Measurements from ENCODE around the gene BTN1A1. TPM values are rescaled to one million over a fixed set of nuclear protein-coding genes. Genes with fewer than 3 reads are reported as not detected.

Gene BTN1A1
- polyA plus RNA-seq, 1 donor (not counting 4 experiments of a cell fraction or from before 2014, with no cell fraction given), result not detected

DNA sequence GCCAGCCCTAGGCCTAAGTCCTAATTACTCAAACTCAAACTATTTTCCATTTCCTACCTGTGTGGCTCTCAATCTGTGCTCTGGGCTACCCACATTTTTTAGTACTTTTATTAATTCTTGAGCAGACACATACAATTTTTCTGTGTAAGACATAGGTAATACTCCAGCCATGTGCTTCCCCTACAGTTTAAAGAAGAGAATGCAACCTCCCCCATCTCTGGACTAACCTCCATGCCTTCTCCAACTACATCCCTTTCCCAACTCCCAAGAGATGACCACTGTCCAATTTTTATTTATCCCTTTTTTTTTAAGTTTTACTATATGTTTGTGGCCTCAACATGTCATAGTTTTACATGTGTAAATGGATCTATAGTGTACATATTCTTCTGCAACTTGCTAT lies 43.9 kb downstream of the BTN1A1 start:
- Histone ChIP-seq H3K4me2 (ENCODE audit: control insufficient read depth, extremely low read depth, insufficient read depth, low read depth, low read length) (no peak overlapping the region), H4K20me1 (ENCODE audit: control insufficient read depth, extremely low read depth, insufficient read depth, low read length) (no peaks in the 10 kb centered on the region), H3K9me1 (ENCODE audit: control insufficient read depth, extremely low read depth, insufficient read depth, low read length) (no peaks in the 10 kb centered on the region), H3K4me3 (ENCODE audit: control insufficient read depth in 2 of 3, extremely low read depth in 1 of 3, insufficient read depth in 2 of 3, low read depth in 1 of 3, low read length in 3 of 3) (no peak overlapping the region), H3K27me3 (ENCODE audit: control insufficient read depth, extremely low read depth, insufficient read depth, low read length) (no peaks in the 10 kb centered on the region), H3K9me3 (ENCODE audit: control insufficient read depth, low read depth, low read length) (no peaks in the 10 kb centered on the region), H3K4me1 (ENCODE audit: control insufficient read depth, extremely low read depth, insufficient read depth, low read length) (peaks cover 7% of the 10 kb centered on the region), H2AFZ (ENCODE audit: control insufficient read depth, low read length) (no peak overlapping the region), H3K36me3 (ENCODE audit: control insufficient read depth in 2 of 2, extremely low read depth in 1 of 2, insufficient read depth in 2 of 2, low read length in 2 of 2) (peaks cover 4 to 10% of the 10 kb centered on the region in 2 experiments), H3K27ac (ENCODE audit: control insufficient read depth, insufficient read depth, low read length) (no peak overlapping the region), H3K79me2 (ENCODE audit: control insufficient read depth, insufficient read depth, low read length) (peaks cover 34% of the 10 kb centered on the region), H3K9ac (ENCODE audit: control insufficient read depth, extremely low read depth, insufficient read depth, low read length) (no peak overlapping the region)
- no peak for FAIRE-seq
- dilution Hi-C loops (cut with MboI; ENCODE audit: extremely low pct_ligation_motif_present, low sequenced_read_pairs), result loop anchor here (25.0 kb wide), 1 partner anchor 207 kb away; no protein-coding TSS in a partner anchor
- no peak for DNase-seq (ENCODE audit: low read depth, low spot score)
- no peak for TF ChIP-seq EZH2 (IDR thresholded peaks at IDR 0.05; ENCODE audit: low read length)
- TF ChIP-seq, protein P1, sequence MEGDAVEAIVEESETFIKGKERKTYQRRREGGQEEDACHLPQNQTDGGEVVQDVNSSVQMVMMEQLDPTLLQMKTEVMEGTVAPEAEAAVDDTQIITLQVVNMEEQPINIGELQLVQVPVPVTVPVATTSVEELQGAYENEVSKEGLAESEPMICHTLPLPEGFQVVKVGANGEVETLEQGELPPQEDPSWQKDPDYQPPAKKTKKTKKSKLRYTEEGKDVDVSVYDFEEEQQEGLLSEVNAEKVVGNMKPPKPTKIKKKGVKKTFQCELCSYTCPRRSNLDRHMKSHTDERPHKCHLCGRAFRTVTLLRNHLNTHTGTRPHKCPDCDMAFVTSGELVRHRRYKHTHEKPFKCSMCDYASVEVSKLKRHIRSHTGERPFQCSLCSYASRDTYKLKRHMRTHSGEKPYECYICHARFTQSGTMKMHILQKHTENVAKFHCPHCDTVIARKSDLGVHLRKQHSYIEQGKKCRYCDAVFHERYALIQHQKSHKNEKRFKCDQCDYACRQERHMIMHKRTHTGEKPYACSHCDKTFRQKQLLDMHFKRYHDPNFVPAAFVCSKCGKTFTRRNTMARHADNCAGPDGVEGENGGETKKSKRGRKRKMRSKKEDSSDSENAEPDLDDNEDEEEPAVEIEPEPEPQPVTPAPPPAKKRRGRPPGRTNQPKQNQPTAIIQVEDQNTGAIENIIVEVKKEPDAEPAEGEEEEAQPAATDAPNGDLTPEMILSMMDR (optimal IDR thresholded peaks at IDR 0.05 in 1 of 3, IDR thresholded peaks at IDR 0.05 in 1 of 3, conservative IDR thresholded peaks at IDR 0.05 in 1 of 3; ENCODE audit: extremely low read depth in 1 of 3, insufficient read depth in 2 of 3, low read length in 3 of 3), result peak; percentile 3 to 47 (median 37)

DNA sequence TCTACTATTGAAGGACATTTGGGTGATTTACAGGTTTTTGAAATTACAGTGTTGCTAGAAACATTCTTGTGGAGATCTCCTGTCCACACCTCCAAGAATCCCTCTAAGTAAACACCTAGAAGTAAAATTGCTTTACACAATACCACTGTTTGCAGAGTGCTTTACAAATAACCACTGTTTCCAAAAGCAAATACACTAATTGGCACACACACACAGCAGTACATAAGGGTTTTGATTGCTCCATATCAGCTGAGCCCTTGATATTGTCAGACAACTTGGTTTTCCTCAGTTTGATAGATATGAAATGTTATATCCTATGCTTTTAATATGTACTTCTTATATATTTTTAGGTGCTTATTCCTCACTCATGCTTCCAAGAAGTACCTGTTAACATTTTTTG lies 44.4 kb downstream of the BTN1A1 start:
- Histone ChIP-seq H3K4me1 (ENCODE audit: control insufficient read depth, extremely low read depth, insufficient read depth, low read length) (peaks cover 7% of the 10 kb centered on the region), H3K4me2 (ENCODE audit: control insufficient read depth, extremely low read depth, insufficient read depth, low read depth, low read length) (no peak overlapping the region), H3K9me1 (ENCODE audit: control insufficient read depth, extremely low read depth, insufficient read depth, low read length) (no peaks in the 10 kb centered on the region), H2AFZ (ENCODE audit: control insufficient read depth, low read length) (no peak overlapping the region), H4K20me1 (ENCODE audit: control insufficient read depth, extremely low read depth, insufficient read depth, low read length) (no peaks in the 10 kb centered on the region), H3K27ac (ENCODE audit: control insufficient read depth, insufficient read depth, low read length) (no peak overlapping the region), H3K9ac (ENCODE audit: control insufficient read depth, extremely low read depth, insufficient read depth, low read length) (no peak overlapping the region), H3K4me3 (ENCODE audit: control insufficient read depth in 2 of 3, extremely low read depth in 1 of 3, insufficient read depth in 2 of 3, low read depth in 1 of 3, low read length in 3 of 3) (no peak overlapping the region), H3K36me3 (ENCODE audit: control insufficient read depth in 2 of 2, extremely low read depth in 1 of 2, insufficient read depth in 2 of 2, low read length in 2 of 2) (peaks cover 4 to 10% of the 10 kb centered on the region in 2 experiments), H3K9me3 (ENCODE audit: control insufficient read depth, low read depth, low read length) (no peaks in the 10 kb centered on the region), H3K27me3 (ENCODE audit: control insufficient read depth, extremely low read depth, insufficient read depth, low read length) (no peaks in the 10 kb centered on the region), H3K79me2 (ENCODE audit: control insufficient read depth, insufficient read depth, low read length) (peaks cover 28% of the 10 kb centered on the region)
- TF ChIP-seq, protein P1 (optimal IDR thresholded peaks at IDR 0.05 in 1 of 3, IDR thresholded peaks at IDR 0.05 in 1 of 3, conservative IDR thresholded peaks at IDR 0.05 in 1 of 3; ENCODE audit: extremely low read depth in 1 of 3, insufficient read depth in 2 of 3, low read length in 3 of 3), result no peak
- no peak for TF ChIP-seq EZH2 (IDR thresholded peaks at IDR 0.05; ENCODE audit: low read length)
- DNase-seq (ENCODE audit: low read depth, low spot score) (no peak), FAIRE-seq (no peak)
- dilution Hi-C loops (cut with MboI; ENCODE audit: extremely low pct_ligation_motif_present, low sequenced_read_pairs), result loop anchor here (25.0 kb wide), 1 partner anchor 207 kb away; no protein-coding TSS in a partner anchor

Data from keratinocyte (primary cell).